ENCODE data around the gene SET. TPM values are rescaled to one million over a fixed set of nuclear protein-coding genes. Genes with fewer than 3 reads are reported as not detected.
"Not testable (repeated sequence)": the region's sequence is repeated elsewhere in the genome, so short reads cannot be mapped to it uniquely, and the experiment has no call there.

The SET gene
- total RNA-seq, 1 donor from 2014 or later = 831 TPM

GRCh38 chr9:128696923-128697707 is 8.1 kb downstream of the SET start:
- intact Hi-C loops (cut with micrococcal nuclease) = no loop called here
- H3K4me1 Mint-ChIP-seq = peaks cover 18% of the 10 kb centered on the region
- H3K9me3 Mint-ChIP-seq = no peaks in the 10 kb centered on the region
- no peak overlapping the region for H3K4me3 Mint-ChIP-seq
- no peak for DNase-seq
- H3K36me3 Mint-ChIP-seq (ENCODE audit: low read depth) = peaks cover 46% of the 10 kb centered on the region
- no peaks in the 10 kb centered on the region for H3K27me3 Mint-ChIP-seq
- H3K27ac Mint-ChIP-seq = no peak overlapping the region

- Mint-ChIP-seq H3K36me3 (ENCODE audit: low read depth) (peaks cover 30% of the 10 kb centered on the region), H3K4me1 (peaks cover 10% of the 10 kb centered on the region)
- DNase-seq; H3K4me3 Mint-ChIP-seq; H3K9me3 Mint-ChIP-seq; H3K27me3 Mint-ChIP-seq; intact Hi-C loops (cut with micrococcal nuclease); H3K27ac Mint-ChIP-seq: not testable (repeated sequence)
Observed at GRCh38 chr9:128699096-128699795, 10.2 kb downstream of the SET start.

- peaks cover 12% of the 10 kb centered on the region for H3K36me3 Mint-ChIP-seq (ENCODE audit: low read depth)
- no peak for DNase-seq
- intact Hi-C loops (cut with micrococcal nuclease) = loop anchor here (5.0 kb wide), 1 partner anchor 44 kb away; the partner anchor contains the start of gene DYNC2I2
- H3K27ac Mint-ChIP-seq = no peak overlapping the region
- peak overlapping the region; percentile 84 for H3K4me3 Mint-ChIP-seq
- H3K9me3 Mint-ChIP-seq = no peaks in the 10 kb centered on the region
- peaks cover 9% of the 10 kb centered on the region for H3K4me1 Mint-ChIP-seq
- H3K27me3 Mint-ChIP-seq = no peaks in the 10 kb centered on the region
Observed at GRCh38 chr9:128701227-128701854, 12.3 kb downstream of the SET start.

GRCh38 chr9:128702445-128702948 is 13.5 kb downstream of the SET start, which contains the start of gene PKN3:
TSS of gene PKN3 (plus strand) at chr9:128702503. CDS start at chr9:128702916, 413 bp downstream.
- intact Hi-C loops (cut with micrococcal nuclease) = loop anchor here (2.0 to 5.0 kb wide), 3 partner anchors 18 to 45 kb away; partner anchors contain the start of genes DYNC2I2 and ZDHHC12
- Mint-ChIP-seq H3K27me3 (no peaks in the 10 kb centered on the region), H3K4me1 (peaks cover 8% of the 10 kb centered on the region), H3K27ac (peak within 1 kb of the TSS; percentile 80), H3K9me3 (no peaks in the 10 kb centered on the region), H3K4me3 (peak within 1 kb of the TSS; percentile 84), H3K36me3 (ENCODE audit: low read depth) (peaks cover 2% of the 10 kb centered on the region)
- DNase-seq = peak; percentile 97

GRCh38 chr9:128702949-128703615 is 14.1 kb downstream of the SET start:
- peak; percentile 80 for DNase-seq
- Mint-ChIP-seq H3K4me3 (peak overlapping the region; percentile 84), H3K9me3 (no peaks in the 10 kb centered on the region), H3K36me3 (ENCODE audit: low read depth) (no peaks in the 10 kb centered on the region), H3K27ac (peak overlapping the region; percentile 74), H3K27me3 (no peaks in the 10 kb centered on the region), H3K4me1 (peaks cover 8% of the 10 kb centered on the region)
- intact Hi-C loops (cut with micrococcal nuclease) = loop anchor here (2.0 to 5.0 kb wide), 3 partner anchors 18 to 46 kb away; partner anchors contain the start of genes DYNC2I2 and ZDHHC12

DNA sequence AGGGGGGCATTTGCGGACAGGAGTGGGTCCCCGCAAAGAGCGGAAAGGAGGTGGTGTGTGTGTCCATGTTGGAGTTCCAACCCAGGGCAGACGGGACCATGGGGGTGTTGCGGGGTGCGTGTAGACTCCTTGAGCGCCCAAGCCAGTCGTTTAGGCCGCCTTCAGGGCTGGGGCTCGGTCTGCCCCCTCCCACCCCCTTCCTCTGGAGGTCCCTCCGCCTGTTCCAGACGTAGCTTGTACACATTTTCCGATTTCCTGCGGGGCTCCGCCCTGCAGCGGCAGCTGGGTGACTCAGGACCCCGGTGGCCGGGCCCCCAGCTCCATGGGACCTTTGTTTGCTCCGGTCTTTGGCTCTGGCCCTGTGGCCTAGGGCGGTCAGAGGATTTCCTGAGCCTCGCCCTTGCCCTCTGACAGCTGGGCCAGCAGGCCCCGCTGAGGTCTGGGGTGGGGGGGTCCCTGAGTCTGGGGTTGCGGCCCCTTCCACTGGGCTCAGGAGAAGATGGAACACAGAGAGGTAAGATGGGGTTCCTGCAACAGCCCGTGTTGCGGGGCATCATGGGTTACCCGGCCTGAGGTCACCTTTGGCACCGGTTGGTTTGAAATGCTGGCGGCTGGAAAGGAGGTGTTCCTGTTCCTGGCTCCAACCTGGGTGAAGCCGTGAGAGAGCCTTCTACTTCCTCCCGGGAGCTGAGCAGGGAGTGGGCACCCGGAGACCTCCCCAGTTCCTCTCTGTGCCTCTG is 14.8 kb downstream of the SET start:
- Mint-ChIP-seq H3K27ac (peak overlapping the region; percentile 74), H3K4me1 (peaks cover 8% of the 10 kb centered on the region), H3K4me3 (peak overlapping the region; percentile 84), H3K27me3 (no peaks in the 10 kb centered on the region), H3K9me3 (no peaks in the 10 kb centered on the region), H3K36me3 (ENCODE audit: low read depth) (no peaks in the 10 kb centered on the region)
- DNase-seq = no peak
- intact Hi-C loops (cut with micrococcal nuclease) = loop anchor here (2.0 to 5.0 kb wide), 3 partner anchors 19 to 46 kb away; partner anchors contain the start of genes DYNC2I2 and ZDHHC12

- intact Hi-C loops (cut with micrococcal nuclease) = loop anchor here (5.0 kb wide), 1 partner anchor 47 kb away; the partner anchor contains the start of gene DYNC2I2
- Mint-ChIP-seq H3K27me3 (no peaks in the 10 kb centered on the region), H3K9me3 (no peaks in the 10 kb centered on the region), H3K27ac (no peak overlapping the region), H3K36me3 (ENCODE audit: low read depth) (no peaks in the 10 kb centered on the region), H3K4me3 (peak overlapping the region; percentile 47), H3K4me1 (peaks cover 8% of the 10 kb centered on the region)
- no peak for DNase-seq
Observed at GRCh38 chr9:128704356-128704670, 15.3 kb downstream of the SET start.

- Mint-ChIP-seq H3K4me1 (peaks cover 8% of the 10 kb centered on the region), H3K4me3 (no peak overlapping the region), H3K9me3 (no peaks in the 10 kb centered on the region), H3K27ac (no peak overlapping the region), H3K27me3 (no peaks in the 10 kb centered on the region), H3K36me3 (ENCODE audit: low read depth) (peaks cover 2% of the 10 kb centered on the region)
- intact Hi-C loops (cut with micrococcal nuclease) = no loop called here
- DNase-seq = no peak
Observed at GRCh38 chr9:128705051-128705965, 16.3 kb downstream of the SET start.

DNA sequence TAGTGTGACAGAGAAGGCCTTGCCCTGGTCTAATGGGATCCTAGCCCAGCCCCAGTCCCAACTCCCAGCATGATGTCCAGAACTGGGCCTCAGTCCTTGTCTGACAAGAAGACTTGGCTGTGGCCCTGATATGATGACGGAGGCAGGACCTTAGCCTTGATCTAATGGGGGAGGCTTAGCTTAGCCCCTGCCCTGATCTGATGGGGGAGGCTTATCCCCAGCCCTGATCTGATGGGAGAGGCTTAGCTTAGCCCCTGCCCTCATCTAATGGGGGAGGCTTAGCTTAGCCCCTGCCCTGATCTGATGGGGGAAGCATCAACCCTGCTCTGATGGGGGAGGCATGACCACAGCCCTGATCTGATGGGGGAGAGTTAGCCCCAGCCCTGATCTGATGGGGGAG is 17.0 kb downstream of the SET start:
- intact Hi-C loops (cut with micrococcal nuclease) = no loop called here
- H3K4me1 Mint-ChIP-seq = peaks cover 8% of the 10 kb centered on the region
- no peaks in the 10 kb centered on the region for H3K9me3 Mint-ChIP-seq
- no peak for DNase-seq
- peaks cover 2% of the 10 kb centered on the region for H3K36me3 Mint-ChIP-seq (ENCODE audit: low read depth)
- H3K27ac Mint-ChIP-seq = no peak overlapping the region
- H3K4me3 Mint-ChIP-seq = no peak overlapping the region
- H3K27me3 Mint-ChIP-seq = no peaks in the 10 kb centered on the region

DNA sequence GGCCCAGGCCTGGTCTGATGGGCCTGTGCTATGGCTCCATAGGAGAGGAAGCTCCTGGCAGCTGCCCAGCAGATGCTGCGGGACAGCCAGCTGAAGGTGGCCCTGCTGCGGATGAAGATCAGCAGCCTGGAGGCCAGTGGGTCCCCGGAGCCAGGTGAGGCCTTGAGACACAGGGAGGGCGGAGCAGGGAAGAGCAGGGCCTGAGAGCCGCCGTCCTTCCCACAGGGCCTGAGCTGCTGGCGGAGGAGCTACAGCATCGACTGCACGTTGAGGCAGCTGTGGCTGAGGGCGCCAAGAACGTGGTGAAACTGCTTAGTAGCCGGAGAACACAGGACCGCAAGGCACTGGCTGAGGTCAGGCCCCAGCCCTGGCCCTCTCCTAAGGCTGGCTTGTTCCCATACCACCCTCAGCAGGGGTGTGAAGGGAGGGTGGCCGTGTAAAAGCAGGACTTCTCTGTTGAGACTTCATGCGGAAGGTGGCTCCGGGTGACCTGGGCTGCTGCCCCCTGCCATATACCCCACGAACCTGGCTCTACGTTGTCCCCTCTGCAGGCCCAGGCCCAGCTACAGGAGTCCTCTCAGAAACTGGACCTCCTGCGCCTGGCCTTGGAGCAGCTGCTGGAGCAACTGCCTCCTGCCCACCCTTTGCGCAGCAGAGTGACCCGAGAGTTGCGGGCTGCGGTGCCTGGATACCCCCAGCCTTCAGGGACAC is 17.8 kb downstream of the SET start:
- no peak overlapping the region for H3K4me3 Mint-ChIP-seq
- intact Hi-C loops (cut with micrococcal nuclease) = no loop called here
- DNase-seq = no peak
- peaks cover 3% of the 10 kb centered on the region for H3K4me1 Mint-ChIP-seq
- peaks cover 2% of the 10 kb centered on the region for H3K36me3 Mint-ChIP-seq (ENCODE audit: low read depth)
- H3K27ac Mint-ChIP-seq = no peak overlapping the region
- no peaks in the 10 kb centered on the region for H3K27me3 Mint-ChIP-seq
- no peaks in the 10 kb centered on the region for H3K9me3 Mint-ChIP-seq

GRCh38 chr9:128707446-128707845 is 18.4 kb downstream of the SET start:
- H3K36me3 Mint-ChIP-seq (ENCODE audit: low read depth) = peaks cover 2% of the 10 kb centered on the region
- no peak for DNase-seq
- no peak overlapping the region for H3K4me3 Mint-ChIP-seq
- H3K27ac Mint-ChIP-seq = no peak overlapping the region
- H3K9me3 Mint-ChIP-seq = no peaks in the 10 kb centered on the region
- intact Hi-C loops (cut with micrococcal nuclease) = no loop called here
- no peaks in the 10 kb centered on the region for H3K4me1 Mint-ChIP-seq
- H3K27me3 Mint-ChIP-seq = no peaks in the 10 kb centered on the region

All from activated CD4-positive, alpha-beta T cell treated with anti-CD3 and anti-CD28 coated beads, Interleukin-2, amount 10 ng/mL, durations not matched to agents 24 days and 14 days (primary cell).